GM19328 (cell line): Measurements from ENCODE around the gene CNKSR2.

ENCODE experiments used
- ATAC-seq: cut with Tn5 transposase; IDR thresholded peaks from one replicate; pipeline ENCODE4 v1.9.1; 2021; ENCODE audit warnings: mild to moderate bottlenecking, moderate library complexity; ENCODE audit not compliant: unreplicated experiment

CNKSR2 gene

GRCh38 chrX:21662761-21663160, 288.5 kb downstream of the CNKSR2 start:
- no peak for ATAC-seq

DNA sequence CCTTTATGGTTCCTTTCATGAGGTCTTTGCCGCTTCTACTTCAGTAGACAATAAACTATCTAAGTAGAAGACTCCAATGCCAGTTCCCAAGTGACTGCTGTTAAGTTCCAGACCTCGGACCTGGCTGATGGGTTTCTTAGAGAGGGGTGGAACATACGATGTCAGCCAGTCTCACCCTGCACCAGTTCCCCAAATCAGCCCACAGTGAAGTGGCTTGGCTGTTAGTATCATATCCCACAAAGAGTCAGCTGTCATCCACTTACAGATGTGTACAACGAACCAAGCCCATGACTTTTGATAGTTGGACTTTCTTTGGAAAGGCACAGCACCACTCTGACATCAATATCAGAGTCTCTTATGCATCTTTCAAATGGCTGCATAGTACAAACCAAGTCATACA, 292.0 kb downstream of the CNKSR2 start:
- no peak for ATAC-seq

DNA sequence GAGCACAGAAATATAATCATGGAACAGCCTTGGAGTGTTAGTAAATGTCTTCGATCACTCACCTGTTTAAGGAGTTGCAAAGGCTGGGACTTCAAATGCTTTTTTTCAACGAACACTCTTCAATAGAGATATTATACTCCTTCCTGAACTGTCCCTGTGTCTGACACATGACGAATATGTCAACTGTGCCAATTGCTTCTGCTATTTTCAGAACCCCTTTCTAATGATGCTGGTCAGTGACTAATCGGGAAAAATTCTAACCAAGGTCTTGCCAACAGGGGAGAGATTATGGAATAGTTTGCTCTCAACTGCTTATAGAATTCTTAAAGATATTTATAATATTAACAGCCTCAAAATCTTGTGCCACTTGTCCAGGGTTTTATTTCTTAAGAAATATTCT, 292.5 kb downstream of the CNKSR2 start:
- no peak for ATAC-seq

- no peak for ATAC-seq
Measured at GRCh38 chrX:21674430-21675186, 300.4 kb downstream of the CNKSR2 start.

DNA sequence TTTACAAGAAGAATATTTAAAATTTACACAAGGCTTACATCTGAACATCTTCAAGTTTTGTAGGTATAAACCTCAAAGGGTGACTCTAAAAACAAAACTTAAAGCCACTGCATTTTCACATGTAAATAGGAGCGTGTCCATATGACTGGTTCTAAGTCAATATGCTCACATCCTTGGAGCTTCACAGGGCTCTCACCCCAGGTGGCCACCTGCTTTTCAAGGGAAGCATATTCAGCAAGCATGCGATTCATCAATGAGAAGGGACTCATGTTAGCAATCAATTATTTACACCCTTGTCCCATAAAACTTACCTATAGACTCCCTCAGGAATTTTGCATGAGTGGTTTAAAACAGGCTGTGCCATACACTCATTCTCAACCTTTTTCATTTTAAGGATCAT, 301.7 kb downstream of the CNKSR2 start:
- ATAC-seq, result no peak

- no peak for ATAC-seq
Measured at GRCh38 chrX:21678048-21678612, 303.9 kb downstream of the CNKSR2 start.

- no peak for ATAC-seq
Measured at GRCh38 chrX:21683941-21684340, 309.7 kb downstream of the CNKSR2 start.

DNA sequence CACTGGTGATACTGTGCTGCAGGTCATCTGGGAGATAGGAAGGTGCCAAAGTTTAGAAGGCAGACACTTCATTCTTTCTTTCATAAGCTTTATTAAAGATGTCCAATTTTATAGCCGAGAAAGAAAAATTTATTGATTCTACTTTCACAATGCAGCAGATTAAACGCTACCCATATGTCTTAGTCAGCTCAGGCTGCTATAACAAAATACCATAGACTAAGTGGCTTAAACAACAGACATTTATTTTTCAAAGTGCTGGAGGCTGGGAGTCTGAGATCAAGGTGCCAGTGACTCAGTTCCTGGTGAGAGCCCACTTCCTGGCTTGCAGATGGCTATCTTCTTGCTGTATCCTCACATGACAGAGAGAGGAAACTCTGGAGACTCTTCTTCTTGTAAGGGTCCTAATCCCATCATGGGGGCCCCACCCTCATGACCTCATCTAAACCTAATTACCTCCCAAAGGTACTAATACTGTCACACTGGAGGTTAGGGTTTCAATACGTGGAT, 317.3 kb downstream of the CNKSR2 start:
- no peak for ATAC-seq

- ATAC-seq, result no peak
Measured at GRCh38 chrX:21698272-21698671, 324.1 kb downstream of the CNKSR2 start.

DNA sequence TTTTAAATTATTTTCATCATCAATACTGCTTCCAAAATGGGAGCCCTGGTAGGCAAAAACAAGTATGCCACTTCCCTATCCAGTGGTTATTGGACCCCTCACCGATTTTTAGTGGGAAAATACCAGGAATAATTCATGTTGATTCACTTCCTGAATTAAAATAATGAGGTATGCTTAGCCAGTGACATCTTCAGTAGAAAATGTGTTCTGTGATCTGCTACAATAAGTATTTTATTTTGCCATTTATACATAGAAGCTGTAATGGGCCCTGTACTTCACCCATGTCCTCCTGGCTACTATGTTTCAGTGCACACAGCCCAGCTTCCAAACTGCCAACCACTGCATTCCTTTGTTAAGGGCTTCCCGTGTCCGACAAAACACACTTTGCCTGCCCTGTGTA, 324.9 kb downstream of the CNKSR2 start:
- ATAC-seq, result no peak

DNA sequence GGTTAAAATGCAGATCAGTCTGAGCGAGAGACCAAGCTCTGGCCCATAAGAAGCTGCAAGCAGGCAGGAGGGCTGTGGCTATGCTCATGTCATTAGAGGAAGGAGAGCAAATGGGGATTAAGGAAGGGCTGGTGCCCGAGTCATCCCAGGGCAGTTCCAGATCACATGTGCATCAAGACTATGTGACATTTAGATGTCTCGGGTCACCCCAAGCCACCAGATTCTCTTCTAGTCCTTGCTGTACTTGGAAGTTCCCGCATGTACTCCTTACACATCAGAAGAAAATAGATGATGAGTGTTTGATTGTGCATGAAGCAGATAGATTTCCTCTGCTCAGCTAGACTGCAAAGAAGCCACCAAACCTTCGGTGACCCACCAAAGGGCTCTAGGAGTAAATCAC, 326.1 kb downstream of the CNKSR2 start:
- no peak for ATAC-seq

- ATAC-seq, result no peak
Measured at GRCh38 chrX:21700967-21701366, 326.7 kb downstream of the CNKSR2 start.

DNA sequence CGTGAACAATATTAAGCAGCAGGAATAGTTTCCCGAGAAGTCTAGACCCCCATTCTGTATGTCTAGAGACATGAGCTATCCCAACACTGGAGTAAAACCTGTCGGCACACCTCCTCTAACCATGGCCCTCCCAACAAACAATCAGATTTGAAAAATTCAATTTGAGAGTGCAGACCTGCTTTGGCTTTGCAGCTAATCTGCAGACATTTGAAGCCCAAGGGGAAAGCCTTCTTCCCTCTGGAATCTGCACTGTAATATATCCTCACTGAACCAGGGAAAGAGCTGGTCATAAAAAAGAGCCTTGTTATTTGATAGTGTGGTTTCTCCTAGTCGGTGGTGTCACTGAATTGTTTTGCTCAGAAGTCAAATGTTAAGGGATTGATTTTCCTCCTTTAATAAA, 328.5 kb downstream of the CNKSR2 start:
- ATAC-seq, result no peak
